Natural killer cell (primary cell): Measurements from ENCODE around the gene ZNF532. TPM values are rescaled to one million over a fixed set of nuclear protein-coding genes. Genes with fewer than 3 reads are reported as not detected.

Source experiments
- ATAC-seq, 3 donors: fragments of 150-1000 bp in 2 of 3; fragments of 200-7000 bp in 1 of 3; cut with Tn5 transposase; 1 replicate in 1 of 3; 2 replicates in 2 of 3; pipeline ENCODE4 v1.10.0; 2021; ENCODE audit warnings: mild to moderate bottlenecking in 2 of 3, moderate library complexity in 2 of 3
- DNase-seq, 2 donors: peaks; one replicate each; pipeline versions ENCODE4 v3.0.0 to v3.0.0-alpha.2; 2013 to 2021; ENCODE audit warnings: mixed read lengths in 1 of 2
- H3K27ac ChIP-seq: one replicate; pipeline ENCODE4 v1.5.1; 2013; ENCODE audit warnings: mild to moderate bottlenecking, low read length
- H3K27me3 ChIP-seq: one replicate; pipeline ENCODE4 v1.6.1; 2013; ENCODE audit warnings: low read length; ENCODE audit not compliant: control insufficient read depth, insufficient read depth
- H3K36me3 ChIP-seq: one replicate; pipeline ENCODE4 v1.6.1; 2013; ENCODE audit warnings: low read length; ENCODE audit not compliant: control insufficient read depth, insufficient read depth
- H3K4me1 ChIP-seq: one replicate; pipeline ENCODE4 v1.6.1; 2013; ENCODE audit warnings: low read length; ENCODE audit not compliant: control insufficient read depth, insufficient read depth
- H3K4me3 ChIP-seq: one replicate; pipeline ENCODE4 v1.5.1; 2013; ENCODE audit warnings: low read length
- H3K9me3 ChIP-seq: one replicate; pipeline ENCODE4 v1.6.1; 2013; ENCODE audit warnings: low read length; ENCODE audit not compliant: control insufficient read depth, insufficient read depth
- H3K27ac Mint-ChIP-seq, 2 donors: one replicate each; pipeline ENCODE4 v1.8.0; 2022; ENCODE audit warnings: mild to moderate bottlenecking in 2 of 2, mixed read lengths in 2 of 2, moderate library complexity in 1 of 2
- H3K27me3 Mint-ChIP-seq, 2 donors: one replicate each; pipeline ENCODE4 v1.8.0; 2022; ENCODE audit warnings: low read depth in 2 of 2, mixed read lengths in 2 of 2
- H3K36me3 Mint-ChIP-seq: one replicate; pipeline ENCODE4 v1.8.0; 2022; ENCODE audit warnings: mixed read lengths
- H3K4me1 Mint-ChIP-seq, 2 donors: one replicate each; pipeline ENCODE4 v1.8.0; 2022; ENCODE audit warnings: mixed read lengths in 2 of 2
- H3K4me3 Mint-ChIP-seq: one replicate; pipeline ENCODE4 v1.8.0; 2022; ENCODE audit warnings: mild to moderate bottlenecking, moderate library complexity, mixed read lengths
- H3K9me3 Mint-ChIP-seq, 2 donors: one replicate each; pipeline ENCODE4 v1.8.0; 2022; ENCODE audit warnings: mixed read lengths in 2 of 2
- WGBS: methylation state at CpG from one replicate; pipeline ENCODE4 v1.1.7; 2013; ENCODE audit warnings: missing lambda C conversion rate; ENCODE audit not compliant: insufficient coverage; 5-methylcytosine and 5-hydroxymethylcytosine counted together
- intact Hi-C: fragments of 100-400 bp; cut with micrococcal nuclease; formaldehyde crosslinking; loops from one replicate; pipeline ENCODE4 v1.14.2; 2022
- total RNA-seq, 4 donors: library from RNA; stranded (reverse); fragments of 120-200 nt in 1 of 4; gene quantifications; one replicate each; pipeline versions ENCODE4 v1.2.3 to v1.2.4, GENCODE V29; 2013 to 2022
- TF ChIP-seq, protein P1 (sequence below): fragments of 200-600 bp; IDR thresholded peaks from one replicate; pipeline ENCODE4 v1.8.0; 2022; ENCODE audit warnings: antibody characterized with exemption

Gene ZNF532
- total RNA-seq, 3 donors from 2014 or later (not counting 1 experiment from before 2014, with no cell fraction given) = 4.8 to 28.5 (median 6.1) TPM

DNA sequence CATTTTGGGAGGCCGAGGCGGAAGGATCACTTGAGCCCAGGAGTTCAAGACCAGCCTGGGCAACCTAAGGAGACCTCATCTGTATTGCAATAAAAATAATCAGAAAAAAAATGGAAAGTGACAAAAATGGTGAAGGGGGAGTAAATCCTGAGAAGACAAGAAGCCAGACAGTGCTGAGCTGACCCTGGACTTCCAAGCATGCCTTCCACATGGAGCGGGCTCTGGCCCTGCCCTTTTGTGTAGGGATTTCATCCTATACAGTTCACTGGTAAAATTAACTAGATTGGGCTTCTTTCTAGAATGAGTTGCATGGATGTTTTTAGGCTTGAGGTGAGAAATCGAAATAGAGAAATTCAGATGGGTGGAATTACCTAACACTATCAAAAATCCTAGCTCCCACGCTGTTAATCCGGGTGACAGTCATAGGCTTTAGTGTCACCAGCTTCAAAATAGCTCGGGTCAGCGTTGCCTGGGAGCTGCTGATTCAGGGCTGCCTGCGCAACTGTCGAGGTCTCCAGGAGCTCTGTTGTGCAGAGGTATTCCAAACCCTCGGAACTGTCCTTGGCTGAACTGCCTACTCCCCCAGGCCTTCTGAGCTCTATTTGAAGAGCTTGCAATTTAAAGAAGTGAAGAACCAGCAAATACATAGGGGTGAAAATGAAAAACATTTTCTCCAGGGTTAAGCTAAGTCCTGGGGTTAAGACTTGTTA is 21.5 kb upstream of the ZNF532 start:
- no peak for DNase-seq
- intact Hi-C loops = no loop called here
- Mint-ChIP-seq H3K36me3 (no peaks in the 10 kb centered on the region), H3K4me1 (peaks cover 0 to 6% of the 10 kb centered on the region in 2 donors), H3K4me3 (no peak overlapping the region), H3K9me3 (no peaks in the 10 kb centered on the region), H3K27me3 (peaks cover 22 to 56% of the 10 kb centered on the region in 2 donors), H3K27ac (no peak overlapping the region)
- H3K4me1 ChIP-seq = peaks cover 7% of the 10 kb centered on the region
- no peak overlapping the region for H3K27ac ChIP-seq
- 93% methylated on average over 9 of the region's 11 CpGs for WGBS
- peaks cover 5% of the 10 kb centered on the region for H3K27me3 ChIP-seq
- H3K9me3 ChIP-seq = no peaks in the 10 kb centered on the region
- TF ChIP-seq, protein P1, sequence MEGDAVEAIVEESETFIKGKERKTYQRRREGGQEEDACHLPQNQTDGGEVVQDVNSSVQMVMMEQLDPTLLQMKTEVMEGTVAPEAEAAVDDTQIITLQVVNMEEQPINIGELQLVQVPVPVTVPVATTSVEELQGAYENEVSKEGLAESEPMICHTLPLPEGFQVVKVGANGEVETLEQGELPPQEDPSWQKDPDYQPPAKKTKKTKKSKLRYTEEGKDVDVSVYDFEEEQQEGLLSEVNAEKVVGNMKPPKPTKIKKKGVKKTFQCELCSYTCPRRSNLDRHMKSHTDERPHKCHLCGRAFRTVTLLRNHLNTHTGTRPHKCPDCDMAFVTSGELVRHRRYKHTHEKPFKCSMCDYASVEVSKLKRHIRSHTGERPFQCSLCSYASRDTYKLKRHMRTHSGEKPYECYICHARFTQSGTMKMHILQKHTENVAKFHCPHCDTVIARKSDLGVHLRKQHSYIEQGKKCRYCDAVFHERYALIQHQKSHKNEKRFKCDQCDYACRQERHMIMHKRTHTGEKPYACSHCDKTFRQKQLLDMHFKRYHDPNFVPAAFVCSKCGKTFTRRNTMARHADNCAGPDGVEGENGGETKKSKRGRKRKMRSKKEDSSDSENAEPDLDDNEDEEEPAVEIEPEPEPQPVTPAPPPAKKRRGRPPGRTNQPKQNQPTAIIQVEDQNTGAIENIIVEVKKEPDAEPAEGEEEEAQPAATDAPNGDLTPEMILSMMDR = no peak
- H3K4me3 ChIP-seq = no peak overlapping the region
- H3K36me3 ChIP-seq = no peaks in the 10 kb centered on the region
- no peak for ATAC-seq

DNA sequence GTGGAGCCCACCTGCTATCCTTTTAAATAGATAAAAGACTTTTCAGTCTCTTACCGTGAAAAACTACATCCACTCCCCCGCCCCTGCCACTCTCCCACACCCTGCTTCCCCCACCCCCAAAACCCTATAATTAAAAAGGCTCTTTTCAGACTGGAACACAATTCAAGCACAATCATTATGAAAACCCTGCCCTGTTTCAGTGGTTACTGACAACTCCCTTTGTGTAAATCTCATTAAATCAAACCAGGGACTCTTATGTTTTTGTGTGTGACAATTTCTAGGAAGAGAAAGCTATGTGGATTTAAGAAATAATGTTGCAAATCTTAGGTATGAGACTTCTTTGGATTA is 21.0 kb upstream of the ZNF532 start:
- no peak overlapping the region for H3K4me3 ChIP-seq
- ATAC-seq (no peak), DNase-seq (no peak)
- H3K4me1 ChIP-seq = peaks cover 7% of the 10 kb centered on the region
- WGBS = 81% methylated on average over 2 of the region's 2 CpGs
- H3K27ac ChIP-seq = no peak overlapping the region
- H3K9me3 ChIP-seq = no peaks in the 10 kb centered on the region
- no peaks in the 10 kb centered on the region for H3K36me3 ChIP-seq
- Mint-ChIP-seq H3K27ac (no peak overlapping the region), H3K36me3 (no peaks in the 10 kb centered on the region), H3K4me1 (peaks cover 0 to 6% of the 10 kb centered on the region in 2 donors), H3K27me3 (peaks cover 28 to 61% of the 10 kb centered on the region in 2 donors), H3K9me3 (no peaks in the 10 kb centered on the region), H3K4me3 (no peak overlapping the region)
- TF ChIP-seq, protein P1 = no peak
- H3K27me3 ChIP-seq = peaks cover 5% of the 10 kb centered on the region
- intact Hi-C loops = no loop called here

DNA sequence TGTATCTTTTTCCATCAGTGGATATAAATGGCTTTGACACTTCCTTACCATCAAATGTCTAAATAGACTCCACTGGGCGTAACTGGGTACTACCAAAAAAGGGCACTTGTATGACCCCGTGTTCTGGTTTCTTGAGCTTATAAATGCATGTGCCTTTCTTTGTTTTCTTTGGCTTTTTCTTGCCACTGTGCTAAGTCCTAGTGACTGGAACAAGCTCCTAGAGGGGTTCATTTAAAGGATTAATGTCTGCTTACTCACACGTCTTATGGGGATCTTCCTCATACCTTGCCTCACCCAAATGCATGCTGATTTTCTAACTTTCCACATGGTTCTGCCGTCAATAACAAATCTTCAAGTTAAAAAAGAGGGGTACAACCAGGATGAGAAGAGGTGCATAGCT is 19.8 kb upstream of the ZNF532 start:
- Histone ChIP-seq H3K4me1 (peaks cover 7% of the 10 kb centered on the region), H3K9me3 (no peaks in the 10 kb centered on the region), H3K36me3 (no peaks in the 10 kb centered on the region), H3K27ac (no peak overlapping the region), H3K27me3 (peaks cover 5% of the 10 kb centered on the region), H3K4me3 (no peak overlapping the region)
- H3K9me3 Mint-ChIP-seq = no peaks in the 10 kb centered on the region
- TF ChIP-seq, protein P1 = no peak
- no peaks in the 10 kb centered on the region for H3K36me3 Mint-ChIP-seq
- WGBS = 89% methylated on average over 4 of the region's 4 CpGs
- DNase-seq = no peak
- intact Hi-C loops = no loop called here
- peaks cover 0 to 6% of the 10 kb centered on the region in 2 donors for H3K4me1 Mint-ChIP-seq
- H3K27ac Mint-ChIP-seq = no peak overlapping the region
- no peak overlapping the region for H3K4me3 Mint-ChIP-seq
- H3K27me3 Mint-ChIP-seq = peaks cover 31 to 64% of the 10 kb centered on the region in 2 donors
- no peak for ATAC-seq
